ENCODE data around the gene CA12.

The CA12 gene

GRCh38 chr15:63401714-63402497 is 20.3 kb upstream of the CA12 start:
- DNase-seq = no peak

- no peak for DNase-seq
Measured at GRCh38 chr15:63401078-63401477, 19.4 kb upstream of the CA12 start.

- DNase-seq = no peak
Measured at GRCh38 chr15:63398456-63398855, 16.8 kb upstream of the CA12 start.

- no peak for DNase-seq
Measured at GRCh38 chr15:63396152-63396928, 14.7 kb upstream of the CA12 start.

GRCh38 chr15:63395730-63396151 is 14.1 kb upstream of the CA12 start:
- no peak for DNase-seq

GRCh38 chr15:63392361-63393009 is 10.8 kb upstream of the CA12 start:
- no peak for DNase-seq

GRCh38 chr15:63391669-63392360 is 10.2 kb upstream of the CA12 start:
- DNase-seq = no peak

- no peak for DNase-seq
Measured at GRCh38 chr15:63390689-63391088, 9.0 kb upstream of the CA12 start.

GRCh38 chr15:63389902-63390670 is 8.4 kb upstream of the CA12 start:
- DNase-seq = no peak

- DNase-seq = no peak
Measured at GRCh38 chr15:63388511-63388910, 6.9 kb upstream of the CA12 start.

GRCh38 chr15:63387748-63388493 is 6.3 kb upstream of the CA12 start:
- no peak for DNase-seq

GRCh38 chr15:63385911-63386531 is 4.4 kb upstream of the CA12 start:
- DNase-seq = no peak

GRCh38 chr15:63384906-63385305 is 3.3 kb upstream of the CA12 start:
- no peak for DNase-seq

GRCh38 chr15:63382966-63383710 is 1.5 kb upstream of the CA12 start:
- DNase-seq = no peak

- DNase-seq = no peak
Measured at GRCh38 chr15:63380808-63381282, 801 bp downstream of the CA12 start.

- DNase-seq = no peak
Measured at GRCh38 chr15:63380151-63380807, 1.4 kb downstream of the CA12 start.

GRCh38 chr15:63379492-63380150 is 2.0 kb downstream of the CA12 start:
- no peak for DNase-seq

- DNase-seq = no peak
Measured at GRCh38 chr15:63378946-63379345, 2.7 kb downstream of the CA12 start.
